ENCODE results near the gene ADAM23. TPM values are rescaled to one million over a fixed set of nuclear protein-coding genes. Genes with fewer than 3 reads are reported as not detected.

Gene ADAM23
- 24.3 to 26.0 TPM (median 24.6 TPM) in 3 replicates for total RNA-seq (2021)
- percentile 70 among the genes with signal in this experiment for Bru-seq, nascent RNA
- long read RNA-seq, experiment 1, full-length matches to known transcripts = 18 of 72 reads
- long read RNA-seq, experiment 1, partial matches to known transcripts = 9 of 72 reads
- long read RNA-seq, experiment 1, other reads (novel, unspliced or antisense) = 45 of 72 reads
- long read RNA-seq, experiment 2, full-length matches to known transcripts = 1 of 18 reads
- long read RNA-seq, experiment 2, partial matches to known transcripts = 6 of 18 reads
- long read RNA-seq, experiment 2, other reads (novel, unspliced or antisense) = 11 of 18 reads
- long read RNA-seq, experiment 3, partial matches to known transcripts = 1 of 1 reads
- long read RNA-seq, experiment 3, other reads (novel, unspliced or antisense) = 0 of 1 reads

GRCh38 chr2:206442833-206443734, at the start of gene ADAM23:
Gene ADAM23 (plus strand): TSS chr2:206443532. CDS start chr2:206443867, 335 bp downstream.
- CTCF ChIA-PET = no interaction called here
- Mint-ChIP-seq H3K9me3 (no peaks in the 10 kb centered on the region), H3K4me1 (peaks cover 53% of the 10 kb centered on the region), H3K27ac (no peak within 1 kb of the TSS), H3K36me3 (no peaks in the 10 kb centered on the region), H3K27me3 (ENCODE audit: low read depth) (peaks cover 47% of the 10 kb centered on the region), H3K4me3 (peak within 1 kb of the TSS; percentile 96)
- peak; percentile 76 for ATAC-seq
- peak; percentile 78 for DNase-seq (ENCODE audit: low spot score)
- POLR2A ChIA-PET = no interaction called here
- TF ChIP-seq TEAD4 (CRISPR knock-in tag; IDR thresholded peaks at IDR 0.05) = no peak
- no peak for TF ChIP-seq NFE2L1 (CRISPR knock-in tag; IDR thresholded peaks at IDR 0.05)
- TF ChIP-seq FOXP1 (CRISPR knock-in tag; IDR thresholded peaks at IDR 0.05; ENCODE audit: borderline replicate concordance) = no peak
- no peak for TF ChIP-seq FOXJ3 (CRISPR knock-in tag; IDR thresholded peaks at IDR 0.05; ENCODE audit: borderline replicate concordance)
- TF ChIP-seq ARID4B (CRISPR knock-in tag; IDR thresholded peaks at IDR 0.05; ENCODE audit: borderline replicate concordance) = no peak
- no peak for TF ChIP-seq CTCF (IDR thresholded peaks at IDR 0.05)
- TF ChIP-seq ETV6 (CRISPR knock-in tag; IDR thresholded peaks at IDR 0.05) = no peak
- TF ChIP-seq AFF4 (CRISPR knock-in tag; IDR thresholded peaks at IDR 0.05; ENCODE audit: borderline replicate concordance) = no peak
- no peak for TF ChIP-seq HMGA2 (CRISPR knock-in tag; IDR thresholded peaks at IDR 0.05)
- TF ChIP-seq FOXK1 (CRISPR knock-in tag; IDR thresholded peaks at IDR 0.05) = no peak
- no peak for TF ChIP-seq USF2 (CRISPR knock-in tag; IDR thresholded peaks at IDR 0.05)
- no peak for TF ChIP-seq TEAD1 (CRISPR knock-in tag; IDR thresholded peaks at IDR 0.05)
- no peak for TF ChIP-seq ZNF532 (CRISPR knock-in tag; IDR thresholded peaks at IDR 0.05; ENCODE audit: borderline replicate concordance)
- TF ChIP-seq CREM (CRISPR knock-in tag; IDR thresholded peaks at IDR 0.05) = no peak
- TF ChIP-seq MXD4 (CRISPR knock-in tag; IDR thresholded peaks at IDR 0.05; ENCODE audit: borderline replicate concordance) = peak; percentile 84; the same call in 1 of the 2 replicates
- no peak for TF ChIP-seq GABPB1 (CRISPR knock-in tag; IDR thresholded peaks at IDR 0.05)
- no peak for TF ChIP-seq ZNF121 (CRISPR knock-in tag; IDR thresholded peaks at IDR 0.05)
- TF ChIP-seq MAX (CRISPR knock-in tag; IDR thresholded peaks at IDR 0.05) = no peak
- TF ChIP-seq ZNF423 (CRISPR knock-in tag; IDR thresholded peaks at IDR 0.05) = 0 out of 2 replicates have a peak, but pooled peaks have one; percentile 31
- no peak for TF ChIP-seq ZBTB21 (CRISPR knock-in tag; IDR thresholded peaks at IDR 0.05; ENCODE audit: borderline replicate concordance)

All from WTC11 (cell line).